Measurements from ENCODE around the gene PCBP3.

GRCh38 chr21:45618846-45619485 lies 24.6 kb upstream of the PCBP3 start:
- no peak for TF ChIP-seq CTCF (IDR thresholded peaks at IDR 0.05 in 4 of 5, conservative IDR thresholded peaks at IDR 0.05 in 1 of 5)
- TF ChIP-seq POLR2A (IDR thresholded peaks at IDR 0.05) = no peak

All from gastrocnemius medialis (tissue), 4 donors.